Measurements from ENCODE around the gene TPX2. TPM values are rescaled to one million over a fixed set of nuclear protein-coding genes. Genes with fewer than 3 reads are reported as not detected.

TPX2 gene
- total and polyA plus RNA-seq, 10 of the 15 experiments (the other 5 are each of a cell fraction or from before 2014, with no cell fraction given) = 29.7 to 144 (median 89.0) TPM

- WGBS (ENCODE audit: insufficient coverage, insufficient replicate concordance, low lambda C conversion rate, missing lambda C conversion rate) = 76% methylated on average over 20 of the region's 20 CpGs
- Histone ChIP-seq H3K9me3 (replicated peaks; ENCODE audit: control insufficient read depth, insufficient read depth, low read length) (no peaks in the 10 kb centered on the region), H4K20me1 (ENCODE audit: control insufficient read depth, insufficient read depth) (no peaks in the 10 kb centered on the region), H3K79me2 (ENCODE audit: control insufficient read depth, insufficient read depth, low read length) (no peaks in the 10 kb centered on the region), H3K4me2 (ENCODE audit: control insufficient read depth, insufficient read depth) (no peak overlapping the region), H3K27me3 (replicated peaks in 1 of 2; ENCODE audit: control insufficient read depth in 2 of 2, insufficient read depth in 2 of 2, low read length in 1 of 2) (no peaks in the 10 kb centered on the region), H3K36me3 (ENCODE audit: control insufficient read depth in 2 of 2, insufficient read depth in 2 of 2, low read length in 1 of 2) (no peaks in the 10 kb centered on the region; a peak in 1 of 4 replicates), H3K4me3 (no peak overlapping the region), H3K9ac (ENCODE audit: control insufficient read depth, insufficient read depth, low read length) (no peak overlapping the region), H3K4me1 (ENCODE audit: control insufficient read depth, insufficient read depth, low read length) (peaks cover 8% of the 10 kb centered on the region; the same call in 1 of the 2 replicates), H2AFZ (ENCODE audit: control insufficient read depth, low read depth, low read length) (no peak overlapping the region), H3K27ac (ENCODE audit: control insufficient read depth, insufficient read depth) (no peak overlapping the region)
- ChIA-PET CTCF (interaction anchor here (0.6 to 5.7 kb wide), 7 partner anchors 9 to 170 kb away, joined by 3 to 37 read pairs (median 5); partner anchors contain the start of gene MYLK2), SMC1A (ENCODE audit: uncharacterized antibody, unreplicated experiment) (no interaction called here), POLR2A (interaction anchor here (0.6 to 1.1 kb wide), 3 partner anchors 11 to 375 kb away, joined by 3 to 5 read pairs (median 4); no protein-coding TSS in a partner anchor), RAD21 (ENCODE audit: unreplicated experiment) (no interaction called here)
- no peak for FAIRE-seq
- in situ Hi-C loops (cut with MboI) (no loop called here), intact Hi-C loops (cut with micrococcal nuclease; ENCODE audit: unreplicated experiment) (no loop called here)
- no TSS peak for BruUV-seq (replicated peaks)
- DNase-seq (ENCODE audit: low read depth, low spot score) = no peak
- no peak for ATAC-seq
- TF ChIP-seq EGR1 (IDR thresholded peaks at IDR 0.05; ENCODE audit: borderline replicate concordance in 1 of 2, low read depth in 2 of 2, low read length in 2 of 2) (no peak), ZSCAN29 (IDR thresholded peaks at IDR 0.05) (no peak), SMARCA5 (IDR thresholded peaks at IDR 0.05) (no peak), SREBF2 (IDR thresholded peaks at IDR 0.05; ENCODE audit: low read length) (no peak), ZZZ3 (IDR thresholded peaks at IDR 0.05; ENCODE audit: control insufficient read depth, insufficient read length, low read depth) (no peak), ETV6 (conservative IDR thresholded peaks at IDR 0.05 in 1 of 2, IDR thresholded peaks at IDR 0.05 in 1 of 2; ENCODE audit: borderline replicate concordance in 1 of 2, low read depth in 1 of 2) (no peak), CBX5 (IDR thresholded peaks at IDR 0.05; ENCODE audit: low read depth) (no peak), HDGF (IDR thresholded peaks at IDR 0.05) (no peak), HDAC2 (IDR thresholded peaks at IDR 0.05) (no peak), REST (IDR thresholded peaks at IDR 0.05; ENCODE audit: low read depth, low read length) (no peak), DPF2 (IDR thresholded peaks at IDR 0.05) (no peak)
- TF ChIP-seq, protein P1, sequence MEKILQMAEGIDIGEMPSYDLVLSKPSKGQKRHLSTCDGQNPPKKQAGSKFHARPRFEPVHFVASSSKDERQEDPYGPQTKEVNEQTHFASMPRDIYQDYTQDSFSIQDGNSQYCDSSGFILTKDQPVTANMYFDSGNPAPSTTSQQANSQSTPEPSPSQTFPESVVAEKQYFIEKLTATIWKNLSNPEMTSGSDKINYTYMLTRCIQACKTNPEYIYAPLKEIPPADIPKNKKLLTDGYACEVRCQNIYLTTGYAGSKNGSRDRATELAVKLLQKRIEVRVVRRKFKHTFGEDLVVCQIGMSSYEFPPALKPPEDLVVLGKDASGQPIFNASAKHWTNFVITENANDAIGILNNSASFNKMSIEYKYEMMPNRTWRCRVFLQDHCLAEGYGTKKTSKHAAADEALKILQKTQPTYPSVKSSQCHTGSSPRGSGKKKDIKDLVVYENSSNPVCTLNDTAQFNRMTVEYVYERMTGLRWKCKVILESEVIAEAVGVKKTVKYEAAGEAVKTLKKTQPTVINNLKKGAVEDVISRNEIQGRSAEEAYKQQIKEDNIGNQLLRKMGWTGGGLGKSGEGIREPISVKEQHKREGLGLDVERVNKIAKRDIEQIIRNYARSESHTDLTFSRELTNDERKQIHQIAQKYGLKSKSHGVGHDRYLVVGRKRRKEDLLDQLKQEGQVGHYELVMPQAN (conservative IDR thresholded peaks at IDR 0.05) = no peak
- TF ChIP-seq, protein P2, sequence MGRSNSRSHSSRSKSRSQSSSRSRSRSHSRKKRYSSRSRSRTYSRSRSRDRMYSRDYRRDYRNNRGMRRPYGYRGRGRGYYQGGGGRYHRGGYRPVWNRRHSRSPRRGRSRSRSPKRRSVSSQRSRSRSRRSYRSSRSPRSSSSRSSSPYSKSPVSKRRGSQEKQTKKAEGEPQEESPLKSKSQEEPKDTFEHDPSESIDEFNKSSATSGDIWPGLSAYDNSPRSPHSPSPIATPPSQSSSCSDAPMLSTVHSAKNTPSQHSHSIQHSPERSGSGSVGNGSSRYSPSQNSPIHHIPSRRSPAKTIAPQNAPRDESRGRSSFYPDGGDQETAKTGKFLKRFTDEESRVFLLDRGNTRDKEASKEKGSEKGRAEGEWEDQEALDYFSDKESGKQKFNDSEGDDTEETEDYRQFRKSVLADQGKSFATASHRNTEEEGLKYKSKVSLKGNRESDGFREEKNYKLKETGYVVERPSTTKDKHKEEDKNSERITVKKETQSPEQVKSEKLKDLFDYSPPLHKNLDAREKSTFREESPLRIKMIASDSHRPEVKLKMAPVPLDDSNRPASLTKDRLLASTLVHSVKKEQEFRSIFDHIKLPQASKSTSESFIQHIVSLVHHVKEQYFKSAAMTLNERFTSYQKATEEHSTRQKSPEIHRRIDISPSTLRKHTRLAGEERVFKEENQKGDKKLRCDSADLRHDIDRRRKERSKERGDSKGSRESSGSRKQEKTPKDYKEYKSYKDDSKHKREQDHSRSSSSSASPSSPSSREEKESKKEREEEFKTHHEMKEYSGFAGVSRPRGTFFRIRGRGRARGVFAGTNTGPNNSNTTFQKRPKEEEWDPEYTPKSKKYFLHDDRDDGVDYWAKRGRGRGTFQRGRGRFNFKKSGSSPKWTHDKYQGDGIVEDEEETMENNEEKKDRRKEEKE (IDR thresholded peaks at IDR 0.05) = no peak
These were observed 94.9 kb downstream of the TPX2 start for GRCh38 chr20:31833931-31834521.
